Middle frontal gyrus (tissue), 1 donor: Measurements from ENCODE around the gene ERI3.

Experiments
- DNase-seq: peaks from one replicate; pipeline ENCODE4 v3.0.0-alpha.2; 2015; ENCODE audit warnings: low spot score; ENCODE audit errors: extremely low spot score

Gene ERI3

DNA sequence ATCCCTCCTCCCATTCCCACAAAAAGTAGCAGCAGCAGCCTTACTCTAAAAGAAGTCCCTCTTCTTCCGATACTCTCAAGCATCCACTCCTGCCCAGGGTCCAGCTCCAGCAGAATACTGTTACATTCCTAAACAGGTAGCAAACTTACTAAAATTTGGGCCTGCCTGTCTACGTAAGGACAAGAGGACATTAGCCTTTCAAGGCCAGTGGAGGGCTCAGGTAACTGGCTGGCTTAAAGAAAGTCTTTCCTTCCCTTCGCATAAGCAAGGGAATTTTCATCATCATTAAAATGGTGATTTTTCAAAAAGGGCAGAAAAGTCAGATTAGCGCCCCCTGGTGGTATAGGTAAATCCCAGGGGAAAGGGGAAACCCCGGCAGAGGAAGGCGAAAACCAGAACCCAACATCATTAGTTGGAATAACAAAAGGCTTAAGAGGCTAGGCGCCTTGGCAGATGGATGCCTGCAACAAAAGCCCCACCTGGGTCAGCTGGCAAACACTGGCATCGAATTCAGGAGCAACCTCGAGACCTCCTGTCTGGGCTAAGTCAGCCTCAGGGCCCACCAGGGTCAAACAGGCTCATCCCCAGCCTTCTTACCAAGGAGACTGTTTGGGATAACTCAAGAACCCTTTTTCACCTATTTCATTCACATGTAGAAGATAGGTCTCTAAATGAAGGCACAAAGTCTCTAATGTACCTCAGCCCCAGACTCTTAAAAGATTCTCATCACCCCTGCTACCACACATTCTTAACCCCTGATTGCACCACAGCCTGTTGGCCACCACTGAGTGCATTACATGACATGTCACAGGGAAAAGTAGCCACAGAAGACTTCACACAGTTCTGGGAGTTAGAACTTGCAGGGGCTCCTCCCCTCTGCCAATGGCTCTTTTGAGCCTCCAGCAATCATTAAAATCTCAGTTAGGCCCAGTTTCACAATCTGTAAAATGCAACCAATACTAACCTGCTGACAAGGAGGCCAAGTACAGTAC, 36.7 kb downstream of the ERI3 start:
- DNase-seq, result no peak

DNA sequence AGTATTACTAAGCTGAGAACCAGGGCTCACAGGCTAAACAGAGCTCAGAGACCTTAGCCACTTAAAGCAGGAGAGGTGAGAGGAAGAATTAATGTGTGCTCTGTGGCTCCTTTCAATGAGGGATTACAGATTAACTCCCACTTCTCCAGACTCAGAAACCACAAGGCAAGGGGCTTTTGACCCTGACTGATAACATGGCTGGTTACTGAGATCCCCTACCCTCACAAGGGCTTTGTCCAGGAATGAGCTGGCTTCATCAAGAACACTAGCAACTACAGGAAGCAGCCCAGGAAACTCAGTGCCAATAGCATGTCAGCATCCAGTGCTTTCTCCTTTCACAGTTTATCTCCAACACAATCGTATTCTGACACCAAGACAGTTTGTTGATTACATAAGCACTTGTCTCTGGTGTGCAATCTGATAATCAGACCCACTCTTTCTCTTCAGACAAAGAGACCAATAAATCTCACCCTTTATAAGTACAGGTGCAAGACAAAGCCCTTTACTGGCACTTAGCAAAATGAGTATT, 38.8 kb downstream of the ERI3 start:
- no peak for DNase-seq

DNA sequence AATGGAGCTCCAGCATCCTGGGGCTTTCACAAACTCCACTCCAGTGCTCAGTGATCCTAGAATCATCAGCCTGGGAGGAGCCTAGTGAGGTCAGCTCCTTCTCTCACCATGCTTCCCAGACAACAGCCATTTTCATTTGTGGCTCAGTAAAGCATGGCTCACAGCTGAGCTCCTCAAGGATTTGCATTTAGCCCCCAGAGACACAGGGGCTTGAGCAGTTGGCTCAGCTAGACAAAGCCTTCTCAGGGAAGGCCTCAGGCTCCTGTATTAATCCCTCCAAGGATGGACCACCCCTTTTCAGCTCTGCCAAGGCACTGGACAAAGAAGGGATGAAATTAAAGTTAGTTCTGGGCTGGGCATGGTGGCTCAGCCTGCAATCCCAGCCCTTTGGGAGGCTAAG, 39.5 kb downstream of the ERI3 start:
- DNase-seq, result no peak

DNA sequence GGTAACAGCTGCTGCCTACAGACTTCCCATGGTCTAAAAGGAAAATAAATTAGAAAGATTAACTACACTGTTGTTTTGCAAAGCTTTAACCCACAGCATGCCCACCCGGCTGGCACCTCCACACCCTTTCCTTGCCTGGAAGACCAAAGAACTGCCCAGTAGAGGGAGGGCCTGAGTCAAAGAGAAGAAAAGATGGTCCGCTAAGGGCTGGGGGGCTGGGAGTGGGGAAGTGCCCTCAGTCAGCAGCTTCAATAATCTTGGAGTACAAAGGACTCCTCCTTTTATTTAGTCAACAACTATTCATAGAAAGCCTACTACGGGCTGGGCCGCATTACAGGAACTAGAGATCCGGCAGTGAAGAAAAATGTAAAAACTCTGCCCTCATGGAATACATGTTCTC, 40.6 kb downstream of the ERI3 start:
- DNase-seq, result no peak

DNA sequence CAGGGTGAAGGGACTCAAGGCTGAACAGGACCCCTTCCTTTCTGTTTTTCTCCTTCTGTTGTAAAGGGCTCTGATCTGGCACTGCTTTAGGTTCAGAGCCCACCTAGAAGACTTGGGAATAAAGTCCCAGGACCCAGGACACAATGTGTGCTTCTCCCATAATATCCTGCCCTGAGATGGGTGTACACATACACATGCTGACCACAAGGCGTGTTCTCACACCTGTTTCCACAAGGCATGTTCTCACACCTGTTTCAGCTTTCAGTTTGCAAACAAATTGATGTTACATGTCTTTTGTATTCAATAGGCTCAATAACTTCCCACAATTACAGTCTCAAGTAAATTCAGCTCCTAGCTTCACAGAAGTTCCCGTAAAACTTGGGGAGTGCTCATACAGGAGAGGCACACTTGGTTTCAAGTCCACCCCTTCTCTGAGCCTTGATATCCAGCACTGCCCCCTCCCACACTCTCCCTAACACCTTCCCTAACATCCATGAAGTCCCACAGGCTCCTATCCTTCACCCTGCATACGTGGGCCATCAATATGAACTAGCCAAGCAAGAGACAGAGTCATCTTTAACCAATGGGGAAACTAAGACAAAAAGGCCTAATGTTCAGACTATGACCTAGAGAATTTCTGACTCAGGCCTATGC, 41.7 kb downstream of the ERI3 start:
- no peak for DNase-seq

DNA sequence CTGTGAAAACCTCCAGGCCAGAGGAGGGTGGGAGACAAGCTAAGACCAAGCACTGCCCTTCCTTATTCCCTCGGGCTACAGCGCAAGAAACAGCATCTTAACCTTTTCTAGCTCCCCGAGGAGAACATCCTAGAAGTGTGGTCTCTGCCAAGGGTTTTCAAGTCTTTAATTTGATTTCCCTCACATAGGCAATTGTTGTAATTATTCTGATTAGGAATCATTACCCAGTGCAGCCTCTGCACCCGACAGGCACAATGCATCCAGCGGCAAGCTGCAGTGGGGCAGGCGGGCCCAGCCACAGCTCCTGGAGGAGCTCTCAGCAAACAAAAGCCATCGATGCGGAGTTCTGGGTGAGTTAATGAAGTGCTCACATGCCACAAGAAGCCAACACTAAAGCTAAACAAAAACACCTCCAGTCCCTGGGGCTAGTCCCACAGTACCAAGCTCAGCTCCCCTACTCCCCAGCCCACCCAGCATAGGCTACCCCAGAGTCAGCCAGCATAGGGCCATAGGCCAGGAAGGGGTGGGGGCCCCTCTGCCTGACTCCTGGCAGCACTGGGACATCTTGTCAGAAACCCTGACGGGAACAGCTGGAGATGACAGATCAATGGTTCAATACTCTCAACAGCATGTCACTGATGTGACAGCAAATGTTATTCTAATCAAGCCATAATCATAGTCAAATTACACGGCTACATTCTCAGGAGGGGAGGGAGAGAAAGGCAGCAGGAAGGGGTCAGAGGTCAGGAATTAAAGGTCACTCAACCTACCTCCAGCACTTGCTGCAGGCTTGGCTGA, 42.5 kb downstream of the ERI3 start:
- DNase-seq, result no peak

DNA sequence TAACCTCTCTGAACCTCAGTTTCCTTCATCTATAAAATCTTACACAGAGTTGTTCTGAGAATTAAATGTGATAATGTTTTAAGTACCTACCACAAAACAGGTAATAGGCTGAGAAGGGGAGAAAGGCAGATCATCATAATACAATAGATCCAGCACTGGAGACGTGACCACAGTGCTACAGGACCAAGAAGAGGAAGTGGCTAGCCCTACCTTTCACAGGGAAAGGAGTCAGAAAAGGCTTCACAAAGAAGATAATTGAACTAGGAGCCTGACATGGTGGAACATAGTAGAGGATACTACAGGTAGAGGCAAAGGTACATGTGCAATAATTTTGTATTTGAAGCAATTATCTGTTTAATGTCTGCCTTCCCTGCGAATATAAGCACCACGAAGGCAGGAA, 45.1 kb downstream of the ERI3 start:
- DNase-seq, result no peak

DNA sequence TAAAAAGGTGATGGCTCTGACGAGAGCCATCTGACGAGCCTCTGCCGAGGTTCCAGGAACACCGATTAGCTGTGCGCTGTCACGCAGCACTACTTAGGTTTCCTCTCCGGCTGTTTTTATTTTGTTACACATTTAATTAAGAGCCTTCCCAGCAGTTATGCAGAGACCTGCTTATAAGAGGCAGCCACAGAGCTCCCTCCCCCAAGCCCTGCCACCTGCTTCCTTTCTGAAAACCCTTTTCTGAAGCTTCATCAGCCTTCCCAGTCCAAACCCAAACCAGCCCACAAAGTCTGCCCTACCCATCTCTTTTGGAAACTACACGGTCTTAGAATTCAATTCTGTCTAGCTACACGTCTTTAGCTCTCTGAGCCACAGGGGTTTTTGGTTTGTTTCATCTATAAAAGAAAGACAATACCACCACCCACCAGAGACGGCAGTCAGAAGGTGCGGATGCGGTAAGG, 49.1 kb downstream of the ERI3 start:
- no peak for DNase-seq

DNA sequence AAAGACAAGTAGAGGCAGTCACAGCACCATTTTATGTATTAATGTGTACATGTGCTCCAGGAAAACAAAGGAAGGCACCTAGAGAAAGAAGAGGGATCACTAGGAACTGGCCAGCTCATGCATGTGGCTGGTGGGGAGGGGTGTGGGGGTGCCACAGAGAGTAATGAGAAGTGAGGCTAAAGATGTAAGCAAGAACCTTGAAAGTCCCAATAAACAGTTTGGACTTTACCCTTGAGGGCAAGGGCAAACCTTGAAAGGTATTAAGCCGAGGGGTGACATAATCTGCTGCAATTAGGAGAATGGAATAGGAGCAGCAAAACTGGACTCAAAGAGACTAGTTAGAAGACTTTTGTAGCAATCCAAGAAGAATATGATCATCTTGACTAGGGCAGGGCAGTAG, 51.5 kb downstream of the ERI3 start:
- DNase-seq, result no peak

DNA sequence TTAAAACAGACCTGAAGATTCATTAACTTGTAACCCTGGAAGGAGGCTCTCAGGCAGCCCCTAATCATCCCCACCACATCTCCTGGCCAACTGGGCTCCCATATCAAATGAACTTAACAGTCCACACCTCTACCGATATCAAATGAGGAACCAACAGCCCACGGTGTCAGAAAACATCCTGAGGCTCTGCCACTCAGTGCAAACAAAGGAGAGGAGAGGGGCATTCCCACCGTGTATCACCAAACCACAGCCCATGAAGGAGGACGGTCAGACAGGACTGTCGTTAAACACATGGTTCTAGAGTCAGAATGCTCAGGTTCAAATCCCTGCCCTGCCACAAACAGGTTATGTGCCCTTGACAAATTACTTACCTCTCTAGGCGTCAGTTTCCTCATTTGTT, 52.5 kb downstream of the ERI3 start:
- no peak for DNase-seq

DNA sequence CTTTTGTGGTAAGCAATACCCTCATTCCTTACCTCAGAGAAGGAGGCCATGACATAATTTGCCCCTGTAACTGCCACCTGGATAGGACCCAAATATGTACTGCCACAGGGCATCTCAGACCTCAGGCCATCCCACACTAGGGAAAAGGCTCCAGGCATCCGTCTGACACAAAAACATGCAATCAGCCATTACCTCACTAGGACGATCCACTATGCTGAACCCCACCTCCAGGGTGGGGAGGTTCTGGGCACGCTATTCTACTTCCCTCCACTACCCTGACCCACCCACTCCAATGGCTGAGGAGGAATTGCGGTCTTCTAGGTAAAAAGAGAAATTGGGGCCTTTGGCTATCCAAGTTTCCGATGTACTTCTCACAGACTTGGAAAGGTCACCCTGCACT, 53.6 kb downstream of the ERI3 start:
- no peak for DNase-seq

DNA sequence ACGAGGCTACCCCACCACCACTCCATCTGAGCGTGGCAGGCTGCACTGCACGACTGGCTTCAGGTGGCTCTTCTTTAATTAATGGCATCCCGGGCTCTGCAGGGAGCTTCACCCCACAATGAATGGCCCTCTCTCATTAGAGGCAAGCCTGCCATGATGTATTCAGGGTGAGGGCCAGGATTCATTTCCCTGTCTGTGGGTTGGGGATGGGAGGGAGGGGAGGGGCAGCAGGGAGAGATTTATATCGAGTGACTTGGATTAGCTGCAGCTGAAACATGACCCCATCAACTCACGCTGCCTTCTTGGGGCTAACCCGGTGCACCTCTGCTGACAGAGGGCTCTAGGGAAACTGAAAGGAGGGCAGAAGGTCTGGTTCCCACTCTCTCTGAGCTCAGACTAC, 54.2 kb downstream of the ERI3 start:
- DNase-seq, result no peak

DNA sequence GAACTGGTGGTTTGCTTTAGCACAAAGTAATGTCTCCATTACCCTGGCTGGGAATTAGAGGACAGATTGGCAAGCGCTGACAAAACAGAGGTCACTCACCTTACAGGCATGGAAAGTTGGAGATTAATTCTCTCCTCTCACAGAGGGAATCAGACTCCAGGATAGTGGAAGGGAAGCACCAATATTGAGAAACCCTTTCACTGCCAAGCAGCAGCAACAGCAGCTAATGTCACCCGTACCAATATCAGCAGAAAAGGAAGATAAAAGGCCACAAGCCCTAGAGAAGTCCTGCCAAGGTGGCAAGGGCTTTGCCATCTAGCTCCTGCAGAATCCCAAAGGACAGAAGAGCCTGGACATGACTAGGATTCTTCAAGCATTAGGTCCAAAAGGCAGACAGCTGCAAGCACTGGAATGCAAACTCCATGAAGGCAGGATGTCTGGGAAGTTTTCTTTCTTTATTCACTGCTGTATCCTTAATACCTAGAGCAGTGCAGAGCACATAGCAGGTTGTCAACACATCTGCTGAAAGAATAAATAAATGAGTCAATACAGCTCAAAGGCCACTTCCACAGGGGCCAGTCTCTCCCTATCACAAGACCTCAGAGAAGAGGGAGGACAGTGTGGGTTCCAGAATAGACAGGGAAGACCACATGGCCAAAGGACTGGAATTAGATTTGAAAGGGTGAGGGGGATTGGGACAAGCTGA, 57.2 kb downstream of the ERI3 start:
- no peak for DNase-seq

DNA sequence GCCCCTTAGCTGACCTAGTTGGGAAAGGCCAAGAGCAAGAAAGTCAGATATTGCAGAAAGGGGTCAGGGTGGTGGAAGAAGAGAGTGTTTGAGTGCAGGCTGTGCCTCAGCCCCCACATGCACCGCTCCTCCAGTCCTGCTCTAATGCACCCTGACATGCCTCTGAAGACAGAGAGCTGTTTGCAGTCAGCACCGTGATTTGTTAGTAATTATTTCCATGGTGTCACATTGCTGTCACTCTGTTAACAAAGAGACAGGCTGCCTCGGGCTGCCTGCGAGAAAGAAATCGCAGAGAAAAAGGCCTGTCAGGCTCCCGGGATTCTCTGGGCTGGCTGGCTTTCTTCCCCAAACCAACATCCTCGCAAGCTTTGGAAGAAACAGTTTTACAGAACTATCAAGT, 58.3 kb downstream of the ERI3 start:
- no peak for DNase-seq

DNA sequence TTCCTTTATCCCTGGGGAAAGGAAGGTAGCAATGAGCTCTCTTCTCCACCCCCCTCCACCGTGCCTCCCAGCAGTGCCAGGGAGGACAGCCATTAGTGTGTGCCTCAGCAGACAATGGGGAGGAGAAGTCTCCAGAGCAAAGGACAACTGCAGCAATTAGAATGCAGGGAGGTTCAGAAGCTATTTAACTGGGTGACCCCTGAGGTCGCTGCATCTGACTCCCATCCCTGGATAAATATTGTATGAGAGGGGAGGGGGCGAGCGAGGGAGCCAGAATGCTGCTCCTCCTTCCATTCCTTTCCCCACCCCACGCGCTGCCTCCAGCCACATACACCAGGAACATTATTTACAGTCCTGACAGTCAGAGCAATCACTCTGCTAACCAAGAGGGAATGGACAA, 59.0 kb downstream of the ERI3 start:
- no peak for DNase-seq

DNA sequence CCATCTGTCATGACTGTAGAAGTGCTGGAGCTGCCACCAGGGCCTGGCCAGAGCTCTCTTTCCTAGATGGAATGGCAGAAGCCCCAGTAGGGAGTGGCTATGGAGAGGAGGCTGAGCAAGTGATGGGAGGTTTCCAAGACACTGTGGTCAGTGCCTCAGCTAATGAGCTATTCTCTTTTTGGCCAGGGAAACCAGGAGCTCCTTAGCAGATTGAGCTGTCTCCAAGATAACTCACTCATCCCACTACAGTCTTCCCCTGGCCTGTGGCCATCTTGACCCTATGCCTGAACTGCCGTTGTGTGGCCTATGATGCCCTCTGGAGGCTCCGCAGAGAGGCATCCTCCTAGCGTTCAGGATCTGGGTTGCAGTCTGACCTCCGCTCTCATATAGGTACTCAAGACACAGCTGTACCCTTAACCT, 60.5 kb downstream of the ERI3 start:
- no peak for DNase-seq

DNA sequence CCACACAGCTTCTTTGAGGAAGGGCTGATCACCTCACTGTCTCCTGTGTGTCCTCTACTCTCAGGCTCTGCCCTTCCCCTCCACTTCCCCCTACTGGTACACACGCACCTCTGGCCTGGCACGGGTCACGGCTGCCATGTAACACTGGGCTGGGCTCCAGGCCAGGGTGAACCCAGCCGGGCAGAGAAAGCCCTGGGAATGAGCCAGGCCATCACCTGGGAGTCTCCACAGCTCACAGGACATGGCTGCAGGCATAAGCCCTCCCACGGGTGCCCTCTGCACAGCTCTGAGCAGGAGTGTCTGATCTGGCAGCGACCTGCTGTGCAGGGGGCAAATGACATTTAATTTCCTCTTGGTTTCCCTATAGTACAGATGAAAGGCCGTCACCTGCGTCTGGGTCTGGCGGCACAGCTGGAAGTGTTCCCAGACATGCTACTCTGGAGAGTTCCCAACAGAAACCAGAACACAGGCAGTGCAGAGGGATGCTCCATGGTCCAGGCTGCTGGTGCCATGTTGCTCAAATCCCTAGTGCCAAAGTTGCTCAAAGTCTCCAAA, 61.2 kb downstream of the ERI3 start:
- DNase-seq, result no peak

DNA sequence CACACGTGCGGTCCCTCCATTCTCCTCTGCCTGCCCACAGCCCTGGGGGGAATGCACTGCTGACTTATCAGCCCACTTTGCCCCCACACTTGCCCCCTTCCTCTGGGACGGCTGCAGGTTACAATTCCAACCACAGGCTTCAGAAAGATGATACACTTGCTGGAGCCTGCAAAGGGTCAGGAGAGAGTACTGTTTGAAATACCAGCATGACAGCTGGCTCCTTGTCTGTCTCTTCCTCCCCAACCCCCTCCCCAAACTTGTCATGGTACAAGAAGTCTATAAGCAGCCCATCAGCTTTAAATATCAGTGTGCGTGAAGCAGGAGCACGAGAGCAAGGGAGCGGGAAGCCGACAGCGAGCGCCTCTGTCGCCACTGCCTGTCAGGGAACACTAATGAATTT, 62.4 kb downstream of the ERI3 start:
- no peak for DNase-seq

DNA sequence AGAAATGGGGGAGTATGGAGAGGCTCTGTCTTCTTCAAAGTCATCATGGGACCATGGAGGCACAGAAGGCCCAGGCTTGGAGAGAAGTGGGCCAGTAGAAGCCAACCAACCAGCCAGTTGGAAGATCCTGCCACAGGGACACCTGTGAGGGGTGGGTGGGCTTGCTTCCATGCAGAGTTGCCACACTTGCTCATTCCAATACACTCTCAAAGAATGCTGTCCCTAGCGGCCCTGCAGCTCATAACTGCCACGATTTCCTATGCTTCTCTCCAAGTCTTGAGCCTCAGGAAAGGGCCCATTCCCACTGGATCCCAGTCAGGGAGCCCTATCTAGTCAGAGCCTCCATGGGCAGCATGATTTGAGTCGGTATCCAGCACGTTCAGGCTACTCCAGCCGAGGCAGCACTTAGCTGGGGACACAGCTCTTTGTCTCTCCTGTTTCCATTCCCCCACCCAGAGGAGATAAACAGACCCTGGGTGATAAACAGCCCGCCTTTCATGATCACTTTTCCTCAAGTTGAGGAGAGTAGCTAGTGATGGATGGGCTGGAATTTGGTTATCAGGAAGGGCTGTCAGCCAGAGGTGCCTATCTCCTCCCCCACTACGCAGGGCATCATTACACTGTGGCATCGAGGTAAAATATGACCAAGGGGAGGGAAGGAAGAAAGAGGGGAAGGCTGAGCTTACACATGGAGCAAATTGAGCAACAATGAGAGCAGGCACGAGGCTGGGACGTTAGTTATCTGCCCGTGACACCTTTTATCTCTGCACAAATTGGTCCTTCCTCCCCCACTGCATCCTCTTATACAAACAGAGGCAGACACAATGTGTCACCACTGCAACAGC, 64.6 kb downstream of the ERI3 start:
- no peak for DNase-seq

DNA sequence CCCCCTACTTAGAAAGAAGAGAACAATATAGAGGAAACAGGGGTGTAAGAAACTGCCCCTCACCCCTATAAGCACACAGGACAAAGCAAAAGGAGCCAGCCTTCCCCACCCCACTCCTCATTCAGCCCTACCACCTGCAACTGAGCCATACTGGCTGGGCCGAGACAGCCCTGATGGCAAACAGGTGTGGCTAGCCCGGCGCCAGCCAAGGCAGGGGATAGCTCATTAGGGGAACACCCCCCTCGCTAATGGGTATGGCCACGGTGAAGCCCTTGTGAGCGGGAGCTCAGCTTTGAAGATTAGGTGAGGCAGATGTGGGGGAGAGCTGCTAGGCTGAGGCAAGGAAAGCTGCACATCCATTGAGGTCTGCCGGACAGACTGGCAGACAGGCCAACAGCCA, 65.5 kb downstream of the ERI3 start:
- no peak for DNase-seq
